ENCODE results near the gene GPER1.

Gene GPER1

DNA sequence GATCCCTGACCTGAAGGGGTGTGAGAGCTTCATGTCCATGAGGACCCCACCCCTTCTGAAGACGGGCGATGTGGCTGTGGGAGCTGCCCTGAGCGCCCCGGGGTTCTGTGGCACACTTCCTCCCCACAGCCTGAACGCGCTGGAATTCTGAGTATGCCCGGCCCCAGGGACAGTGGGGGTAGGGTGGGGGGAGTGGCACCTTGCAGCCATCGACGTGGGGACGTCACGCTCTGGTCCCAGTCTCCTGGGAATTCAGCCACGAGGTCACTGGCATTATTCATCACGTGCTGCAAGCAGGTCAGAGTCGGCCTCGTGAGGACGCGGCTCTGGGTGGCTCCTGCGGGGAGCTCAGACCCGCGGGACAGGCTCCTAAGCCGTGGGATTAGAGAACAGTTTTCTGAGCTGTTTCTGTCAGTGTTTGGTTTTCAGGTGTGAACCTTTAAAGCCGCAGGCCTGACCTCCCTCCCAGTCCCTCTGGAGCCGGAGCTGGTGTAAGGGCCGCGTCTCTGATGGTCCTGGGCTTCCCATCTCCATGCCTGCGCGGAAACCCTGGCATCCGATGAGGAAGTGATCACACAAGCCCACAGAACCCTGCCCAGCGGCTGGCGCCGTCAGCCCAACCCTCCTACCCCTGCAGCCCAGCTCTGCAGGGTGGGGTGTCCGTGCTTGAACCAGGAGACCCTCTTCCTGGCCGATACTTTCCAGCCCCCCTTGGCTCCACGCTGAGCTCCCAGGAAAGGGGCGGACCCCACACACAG, 27.4 kb upstream of the GPER1 start:
- peaks cover 2 to 3% of the 10 kb centered on the region in 2 donors for H3K36me3 ChIP-seq (ENCODE audit: control insufficient read depth in 2 of 2, insufficient read depth in 2 of 2, low read length in 2 of 2)
- H3K4me1 ChIP-seq (ENCODE audit: control insufficient read depth in 2 of 2, insufficient read depth in 2 of 2, low read length in 2 of 2), result peaks cover 7 to 10% of the 10 kb centered on the region in 2 donors
- peak overlapping the region in 1 of 2 donors; percentile 9 for H3K27ac ChIP-seq (ENCODE audit: low read depth in 2 of 2, low read length in 2 of 2)
- no peak overlapping the region for H3K4me3 ChIP-seq (ENCODE audit: low read length in 2 of 2)
- no peaks in the 10 kb centered on the region for H3K27me3 ChIP-seq (ENCODE audit: control insufficient read depth in 2 of 2, insufficient read depth in 2 of 2, low read length in 2 of 2)
- H3K9me3 ChIP-seq (ENCODE audit: control insufficient read depth in 2 of 2, low read length in 2 of 2), result no peaks in the 10 kb centered on the region
- H3K9ac ChIP-seq (ENCODE audit: low read depth in 1 of 2, low read length in 2 of 2), result no peak overlapping the region

DNA sequence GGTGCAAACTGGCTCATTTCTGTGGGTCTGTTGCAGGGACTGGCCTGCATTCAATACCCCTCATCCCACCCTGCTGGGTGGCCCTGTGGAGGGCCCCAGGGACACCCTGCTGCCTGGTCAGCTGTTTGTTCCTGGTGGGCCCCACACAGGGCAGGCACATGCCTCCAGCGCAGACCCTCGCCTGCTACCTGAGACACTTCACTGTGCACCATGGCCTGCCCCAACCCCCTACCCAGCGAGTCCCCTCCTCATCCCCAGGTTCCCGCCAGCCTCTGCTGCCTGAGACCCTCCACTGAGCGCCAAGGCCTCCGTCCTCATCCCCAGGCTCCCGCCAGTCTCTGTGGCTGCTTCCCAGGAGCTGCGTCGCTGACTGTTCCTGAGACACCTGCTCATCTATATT, 26.7 kb upstream of the GPER1 start:
- Histone ChIP-seq H3K4me1 (ENCODE audit: control insufficient read depth in 2 of 2, insufficient read depth in 2 of 2, low read length in 2 of 2) (peaks cover 7 to 12% of the 10 kb centered on the region in 2 donors), H3K9me3 (ENCODE audit: control insufficient read depth in 2 of 2, low read length in 2 of 2) (no peaks in the 10 kb centered on the region), H3K9ac (ENCODE audit: low read depth in 1 of 2, low read length in 2 of 2) (no peak overlapping the region), H3K27me3 (ENCODE audit: control insufficient read depth in 2 of 2, insufficient read depth in 2 of 2, low read length in 2 of 2) (no peaks in the 10 kb centered on the region), H3K4me3 (ENCODE audit: low read length in 2 of 2) (no peak overlapping the region), H3K27ac (ENCODE audit: low read depth in 2 of 2, low read length in 2 of 2) (no peak overlapping the region), H3K36me3 (ENCODE audit: control insufficient read depth in 2 of 2, insufficient read depth in 2 of 2, low read length in 2 of 2) (peaks cover 2 to 3% of the 10 kb centered on the region in 2 donors)

DNA sequence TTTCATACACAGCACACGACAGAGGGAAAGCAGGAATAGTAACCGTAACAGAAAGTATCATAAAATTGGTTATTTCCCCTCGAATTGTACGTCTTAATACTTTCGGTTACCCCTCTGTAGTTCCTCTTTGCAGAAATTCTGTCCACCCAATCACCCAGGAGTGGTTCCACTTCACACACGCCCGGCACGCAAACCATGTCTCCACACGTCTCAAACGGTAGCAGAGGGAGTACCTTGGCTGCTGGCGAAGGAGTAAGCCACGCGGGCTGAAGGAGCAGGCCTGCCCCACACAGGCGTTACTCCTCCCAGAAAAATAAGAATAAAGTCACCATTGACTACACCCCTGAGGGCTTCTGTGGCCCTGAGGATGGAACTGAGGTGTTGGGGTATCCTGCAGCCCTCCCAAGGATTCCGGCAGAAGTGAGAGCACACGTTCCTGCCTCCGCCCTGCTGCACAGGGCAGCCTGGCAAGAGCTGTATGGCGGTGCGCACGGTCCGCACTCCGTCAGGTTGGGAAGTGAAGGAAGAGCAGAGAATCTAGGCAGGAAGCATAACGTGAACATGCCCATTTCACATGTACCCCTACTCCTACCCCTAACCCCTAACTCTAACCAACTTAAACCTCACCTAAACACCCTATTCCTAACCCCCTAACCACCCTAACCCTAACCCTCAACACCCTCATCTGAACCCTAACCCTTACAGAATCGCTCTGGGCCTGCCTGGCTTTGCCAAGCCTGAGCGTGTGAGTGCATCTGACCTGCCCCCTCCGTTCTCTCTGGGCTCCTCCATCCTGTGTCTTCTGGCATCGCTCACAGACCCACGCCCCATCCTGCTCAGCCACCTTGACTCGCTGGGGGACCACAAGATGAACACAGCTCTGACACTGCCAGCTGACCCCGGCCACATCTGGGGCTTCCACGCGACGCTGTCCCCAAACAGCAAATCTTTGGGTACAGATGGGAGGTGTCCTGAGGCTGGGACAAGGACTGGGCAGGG, 25.3 kb upstream of the GPER1 start:
- peaks cover 0 to 2% of the 10 kb centered on the region in 2 donors for H3K36me3 ChIP-seq (ENCODE audit: control insufficient read depth in 2 of 2, insufficient read depth in 2 of 2, low read length in 2 of 2)
- H3K9me3 ChIP-seq (ENCODE audit: control insufficient read depth in 2 of 2, low read length in 2 of 2), result no peaks in the 10 kb centered on the region
- no peak overlapping the region for H3K9ac ChIP-seq (ENCODE audit: low read depth in 1 of 2, low read length in 2 of 2)
- no peaks in the 10 kb centered on the region for H3K27me3 ChIP-seq (ENCODE audit: control insufficient read depth in 2 of 2, insufficient read depth in 2 of 2, low read length in 2 of 2)
- no peak overlapping the region for H3K27ac ChIP-seq (ENCODE audit: low read depth in 2 of 2, low read length in 2 of 2)
- peaks cover 7 to 12% of the 10 kb centered on the region in 2 donors for H3K4me1 ChIP-seq (ENCODE audit: control insufficient read depth in 2 of 2, insufficient read depth in 2 of 2, low read length in 2 of 2)
- H3K4me3 ChIP-seq (ENCODE audit: low read length in 2 of 2), result no peak overlapping the region

DNA sequence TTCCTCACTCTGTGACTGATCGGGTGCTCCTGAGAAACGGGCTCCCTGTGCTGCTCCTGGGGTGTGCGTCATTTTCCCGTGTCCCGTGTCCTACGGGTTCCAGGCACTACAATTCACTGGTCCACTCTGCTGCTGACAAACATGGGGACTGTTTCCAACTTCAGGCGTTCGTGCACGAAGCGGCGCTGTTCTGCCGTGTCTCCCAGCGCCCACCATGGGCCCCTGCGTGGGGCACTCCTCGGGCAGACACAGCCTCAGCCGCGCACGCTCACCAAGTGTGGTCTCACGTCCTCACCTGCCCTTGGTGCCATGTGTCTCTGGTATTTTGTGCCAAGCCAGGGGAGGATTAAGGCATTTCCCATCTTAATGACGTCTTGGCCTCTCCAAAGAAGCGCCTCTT, 24.6 kb upstream of the GPER1 start:
- peaks cover 7 to 12% of the 10 kb centered on the region in 2 donors for H3K4me1 ChIP-seq (ENCODE audit: control insufficient read depth in 2 of 2, insufficient read depth in 2 of 2, low read length in 2 of 2)
- no peaks in the 10 kb centered on the region for H3K36me3 ChIP-seq (ENCODE audit: control insufficient read depth in 2 of 2, insufficient read depth in 2 of 2, low read length in 2 of 2)
- no peaks in the 10 kb centered on the region for H3K9me3 ChIP-seq (ENCODE audit: control insufficient read depth in 2 of 2, low read length in 2 of 2)
- H3K9ac ChIP-seq (ENCODE audit: low read depth in 1 of 2, low read length in 2 of 2), result no peak overlapping the region
- H3K27me3 ChIP-seq (ENCODE audit: control insufficient read depth in 2 of 2, insufficient read depth in 2 of 2, low read length in 2 of 2), result no peaks in the 10 kb centered on the region
- H3K27ac ChIP-seq (ENCODE audit: low read depth in 2 of 2, low read length in 2 of 2), result no peak overlapping the region
- no peak overlapping the region for H3K4me3 ChIP-seq (ENCODE audit: low read length in 2 of 2)

DNA sequence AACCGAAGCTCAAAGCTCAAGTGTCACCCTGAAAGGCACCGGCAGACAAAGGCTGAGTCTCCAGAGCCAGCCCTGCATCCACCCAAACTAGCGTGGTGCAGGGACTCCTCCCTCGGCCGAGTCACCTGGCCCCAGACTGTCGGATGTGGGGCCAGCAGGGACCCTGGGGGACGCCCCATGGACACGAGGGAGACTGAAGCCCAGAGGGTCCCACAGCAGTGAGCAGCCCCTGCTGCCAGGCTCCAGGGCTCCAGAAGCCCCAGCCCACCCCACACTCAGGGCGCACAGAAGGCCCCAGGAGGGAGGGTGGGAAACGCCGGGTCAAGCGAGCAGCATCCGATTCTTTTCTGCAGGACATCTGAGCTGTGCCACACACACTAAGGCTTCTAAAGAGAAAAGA, 23.3 kb upstream of the GPER1 start:
- no peak overlapping the region for H3K27ac ChIP-seq (ENCODE audit: low read depth in 2 of 2, low read length in 2 of 2)
- no peaks in the 10 kb centered on the region for H3K36me3 ChIP-seq (ENCODE audit: control insufficient read depth in 2 of 2, insufficient read depth in 2 of 2, low read length in 2 of 2)
- H3K9me3 ChIP-seq (ENCODE audit: control insufficient read depth in 2 of 2, low read length in 2 of 2), result no peaks in the 10 kb centered on the region
- no peaks in the 10 kb centered on the region for H3K27me3 ChIP-seq (ENCODE audit: control insufficient read depth in 2 of 2, insufficient read depth in 2 of 2, low read length in 2 of 2)
- no peak overlapping the region for H3K4me3 ChIP-seq (ENCODE audit: low read length in 2 of 2)
- H3K9ac ChIP-seq (ENCODE audit: low read depth in 1 of 2, low read length in 2 of 2), result no peak overlapping the region
- peaks cover 7 to 12% of the 10 kb centered on the region in 2 donors for H3K4me1 ChIP-seq (ENCODE audit: control insufficient read depth in 2 of 2, insufficient read depth in 2 of 2, low read length in 2 of 2)

DNA sequence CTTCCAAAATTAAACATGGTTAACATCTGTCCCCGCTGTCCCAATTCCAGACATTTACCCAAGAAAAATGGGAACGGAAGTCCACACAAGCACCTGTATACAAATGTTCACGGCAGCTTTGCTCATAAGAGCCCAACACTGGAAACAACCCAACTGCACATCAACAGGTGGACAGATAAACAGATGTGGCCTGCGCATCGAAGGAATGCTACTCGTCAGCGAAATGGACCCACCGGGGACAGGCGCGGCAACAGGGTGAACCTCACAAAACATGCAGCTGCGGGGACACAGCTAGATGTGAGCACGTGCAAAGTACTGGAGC, 22.7 kb upstream of the GPER1 start:
- Histone ChIP-seq H3K4me1 (ENCODE audit: control insufficient read depth in 2 of 2, insufficient read depth in 2 of 2, low read length in 2 of 2) (peaks cover 7 to 10% of the 10 kb centered on the region in 2 donors), H3K9ac (ENCODE audit: low read depth in 1 of 2, low read length in 2 of 2) (peak overlapping the region in 1 of 2 donors; percentile 57), H3K36me3 (ENCODE audit: control insufficient read depth in 2 of 2, insufficient read depth in 2 of 2, low read length in 2 of 2) (no peaks in the 10 kb centered on the region), H3K27ac (ENCODE audit: low read depth in 2 of 2, low read length in 2 of 2) (no peak overlapping the region), H3K9me3 (ENCODE audit: control insufficient read depth in 2 of 2, low read length in 2 of 2) (no peaks in the 10 kb centered on the region), H3K27me3 (ENCODE audit: control insufficient read depth in 2 of 2, insufficient read depth in 2 of 2, low read length in 2 of 2) (no peaks in the 10 kb centered on the region), H3K4me3 (ENCODE audit: low read length in 2 of 2) (peak overlapping the region; percentile 47 to 67)

DNA sequence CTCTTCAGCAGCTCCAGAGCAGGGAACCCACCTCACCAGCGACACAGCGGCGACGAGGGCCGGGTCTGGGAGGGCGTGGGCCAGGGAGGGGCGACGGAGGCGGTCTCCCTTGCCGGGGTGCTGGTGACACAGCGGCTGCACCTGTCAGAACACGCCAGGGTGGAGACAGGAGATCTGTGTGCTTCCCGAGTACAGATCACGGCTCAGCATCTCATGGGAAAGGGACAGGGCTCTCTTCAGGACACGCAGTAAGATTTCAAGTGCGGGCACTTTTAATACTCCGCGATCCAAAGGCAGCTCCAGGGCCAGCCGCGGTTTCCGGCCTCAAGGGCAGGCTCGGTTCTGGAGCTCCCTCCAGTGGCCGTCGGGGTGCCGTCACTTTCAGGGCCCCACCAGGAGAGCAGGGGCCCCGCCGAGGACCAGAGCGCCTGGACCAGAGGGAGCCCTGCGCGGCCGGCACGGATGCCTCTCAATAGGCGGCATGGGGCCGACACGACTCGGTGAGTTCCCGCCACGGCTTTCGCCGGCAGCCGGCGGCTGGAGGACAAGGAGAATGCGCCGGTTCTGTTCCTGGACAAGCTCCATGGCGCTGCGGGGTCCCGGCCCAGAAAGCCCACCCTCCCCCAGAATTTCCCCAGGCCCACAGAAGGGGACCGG, 22.2 kb upstream of the GPER1 start:
- Histone ChIP-seq H3K9me3 (ENCODE audit: control insufficient read depth in 2 of 2, low read length in 2 of 2) (no peaks in the 10 kb centered on the region), H3K36me3 (ENCODE audit: control insufficient read depth in 2 of 2, insufficient read depth in 2 of 2, low read length in 2 of 2) (no peaks in the 10 kb centered on the region), H3K27ac (ENCODE audit: low read depth in 2 of 2, low read length in 2 of 2) (no peak overlapping the region), H3K9ac (ENCODE audit: low read depth in 1 of 2, low read length in 2 of 2) (peak overlapping the region in 1 of 2 donors; percentile 57), H3K4me1 (ENCODE audit: control insufficient read depth in 2 of 2, insufficient read depth in 2 of 2, low read length in 2 of 2) (peaks cover 5 to 7% of the 10 kb centered on the region in 2 donors), H3K4me3 (ENCODE audit: low read length in 2 of 2) (peak overlapping the region; percentile 47 to 67), H3K27me3 (ENCODE audit: control insufficient read depth in 2 of 2, insufficient read depth in 2 of 2, low read length in 2 of 2) (no peaks in the 10 kb centered on the region)

DNA sequence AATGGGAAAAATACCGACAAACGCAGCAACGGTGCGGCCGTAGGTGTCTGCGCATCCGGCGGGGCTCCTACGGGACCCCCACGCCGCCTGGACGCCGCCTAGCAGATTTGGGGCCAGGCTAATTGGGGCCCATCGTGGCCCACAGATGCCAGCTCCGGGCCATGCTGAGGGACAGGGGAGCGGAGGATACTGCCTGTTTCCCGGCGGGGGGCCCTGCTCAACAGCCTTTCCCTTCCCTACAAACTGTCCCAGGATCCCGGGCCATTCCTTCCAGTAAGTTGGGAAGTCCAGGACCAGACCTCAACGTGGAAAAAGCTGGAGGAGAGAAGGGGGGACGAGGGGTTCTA, 21.7 kb upstream of the GPER1 start:
- H3K4me3 ChIP-seq (ENCODE audit: low read length in 2 of 2), result no peak overlapping the region
- H3K27me3 ChIP-seq (ENCODE audit: control insufficient read depth in 2 of 2, insufficient read depth in 2 of 2, low read length in 2 of 2), result no peaks in the 10 kb centered on the region
- H3K27ac ChIP-seq (ENCODE audit: low read depth in 2 of 2, low read length in 2 of 2), result no peak overlapping the region
- peaks cover 5 to 7% of the 10 kb centered on the region in 2 donors for H3K4me1 ChIP-seq (ENCODE audit: control insufficient read depth in 2 of 2, insufficient read depth in 2 of 2, low read length in 2 of 2)
- H3K9ac ChIP-seq (ENCODE audit: low read depth in 1 of 2, low read length in 2 of 2), result no peak overlapping the region
- no peaks in the 10 kb centered on the region for H3K36me3 ChIP-seq (ENCODE audit: control insufficient read depth in 2 of 2, insufficient read depth in 2 of 2, low read length in 2 of 2)
- H3K9me3 ChIP-seq (ENCODE audit: control insufficient read depth in 2 of 2, low read length in 2 of 2), result no peaks in the 10 kb centered on the region

DNA sequence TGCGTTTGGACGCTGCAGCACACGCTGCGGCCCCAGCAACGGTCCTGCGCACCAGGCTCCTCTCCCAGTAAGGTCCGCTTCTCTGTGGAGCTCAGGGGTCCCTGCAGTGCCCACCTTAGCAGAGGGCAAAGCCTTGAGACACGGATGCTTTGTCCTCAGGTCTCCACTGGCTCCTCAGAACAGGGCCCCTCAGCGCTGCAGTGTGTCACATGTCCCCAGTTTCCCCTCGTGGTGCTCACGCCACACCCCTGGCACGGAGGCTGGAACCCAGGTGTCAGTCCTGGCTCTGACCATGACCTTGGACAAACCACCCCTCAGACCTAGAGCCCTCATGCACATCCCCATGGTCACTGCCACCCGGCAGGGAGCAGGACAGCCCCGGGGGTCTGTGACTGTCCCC, 19.9 kb upstream of the GPER1 start:
- Histone ChIP-seq H3K27ac (ENCODE audit: low read depth in 2 of 2, low read length in 2 of 2) (no peak overlapping the region), H3K4me3 (ENCODE audit: low read length in 2 of 2) (no peak overlapping the region), H3K27me3 (ENCODE audit: control insufficient read depth in 2 of 2, insufficient read depth in 2 of 2, low read length in 2 of 2) (no peaks in the 10 kb centered on the region), H3K9me3 (ENCODE audit: control insufficient read depth in 2 of 2, low read length in 2 of 2) (no peaks in the 10 kb centered on the region), H3K9ac (ENCODE audit: low read depth in 1 of 2, low read length in 2 of 2) (no peak overlapping the region), H3K36me3 (ENCODE audit: control insufficient read depth in 2 of 2, insufficient read depth in 2 of 2, low read length in 2 of 2) (no peaks in the 10 kb centered on the region), H3K4me1 (ENCODE audit: control insufficient read depth in 2 of 2, insufficient read depth in 2 of 2, low read length in 2 of 2) (peaks cover 5 to 7% of the 10 kb centered on the region in 2 donors)

DNA sequence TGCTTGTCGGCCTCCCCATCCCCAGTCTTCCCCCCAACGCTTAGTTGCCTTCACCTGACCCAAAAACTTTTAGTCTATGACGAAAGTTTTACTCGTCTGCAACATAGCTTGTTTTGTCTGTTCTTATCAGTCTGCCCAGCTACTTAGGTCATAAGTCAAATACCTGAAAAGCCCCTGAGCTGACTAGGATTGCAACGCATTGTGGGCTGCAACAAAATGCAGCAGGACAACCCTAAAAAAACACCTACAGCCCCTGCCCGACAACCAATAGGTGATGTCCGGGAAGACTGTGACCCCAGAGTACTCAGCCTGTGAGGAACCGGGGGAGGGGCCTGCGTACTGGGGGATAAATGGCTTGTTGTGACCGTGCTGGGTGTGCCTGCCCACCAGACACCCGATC, 19.3 kb upstream of the GPER1 start:
- Histone ChIP-seq H3K9me3 (ENCODE audit: control insufficient read depth in 2 of 2, low read length in 2 of 2) (no peaks in the 10 kb centered on the region), H3K9ac (ENCODE audit: low read depth in 1 of 2, low read length in 2 of 2) (no peak overlapping the region), H3K27ac (ENCODE audit: low read depth in 2 of 2, low read length in 2 of 2) (no peak overlapping the region), H3K27me3 (ENCODE audit: control insufficient read depth in 2 of 2, insufficient read depth in 2 of 2, low read length in 2 of 2) (no peaks in the 10 kb centered on the region), H3K36me3 (ENCODE audit: control insufficient read depth in 2 of 2, insufficient read depth in 2 of 2, low read length in 2 of 2) (no peaks in the 10 kb centered on the region), H3K4me1 (ENCODE audit: control insufficient read depth in 2 of 2, insufficient read depth in 2 of 2, low read length in 2 of 2) (peaks cover 5 to 7% of the 10 kb centered on the region in 2 donors), H3K4me3 (ENCODE audit: low read length in 2 of 2) (no peak overlapping the region)

All from mucosa of rectum (tissue), 2 donors.